ENCODE measurements around the gene EIF2AK3. TPM values are rescaled to one million over a fixed set of nuclear protein-coding genes. Genes with fewer than 3 reads are reported as not detected.

The EIF2AK3 gene
- total and polyA plus RNA-seq, 2 of the 4 experiments (the other 2 are of a cell fraction): 7.9 to 22.8 TPM

- intact Hi-C loops (cut with micrococcal nuclease) (no loop called here), dilution Hi-C loops (cut with HindIII; ENCODE audit: low sequenced_read_pairs, unreplicated experiment) (no loop called here), in situ Hi-C loops (cut with MboI; ENCODE audit: low sequenced_read_pairs) (no loop called here)
- BruUV-seq (replicated peaks): TSS peak; percentile 84
- WGBS, 2 experiments (ENCODE audit: extremely low coverage in 2 of 2, insufficient read length in 1 of 2): no CpG with 5 or more reads among the region's 1 CpG
- TF ChIP-seq RFX5 (IDR thresholded peaks at IDR 0.05; ENCODE audit: low read depth, low read length) (no peak), CTCF (conservative IDR thresholded peaks at IDR 0.05; ENCODE audit: low read depth, low read length) (no peak), BHLHE40 (IDR thresholded peaks at IDR 0.05; ENCODE audit: low read depth, low read length) (no peak), FOS (IDR thresholded peaks at IDR 0.05; ENCODE audit: low read depth, low read length) (no peak), MAFK (IDR thresholded peaks at IDR 0.05; ENCODE audit: low read depth, low read length) (no peak), RAD21 (IDR thresholded peaks at IDR 0.05; ENCODE audit: low read length) (no peak), CEBPB (IDR thresholded peaks at IDR 0.05; ENCODE audit: low read depth, low read length) (no peak), USF2 (IDR thresholded peaks at IDR 0.05; ENCODE audit: low read depth, low read length) (no peak), POLR2A (IDR thresholded peaks at IDR 0.05; ENCODE audit: low read depth, low read length) (no peak), MAZ (IDR thresholded peaks at IDR 0.05; ENCODE audit: borderline replicate concordance, low read depth, low read length) (no peak), SMC3 (IDR thresholded peaks at IDR 0.05; ENCODE audit: low read depth, low read length) (no peak), ELK1 (IDR thresholded peaks at IDR 0.05; ENCODE audit: borderline replicate concordance, low read depth, low read length) (no peak), NFE2L2 (IDR thresholded peaks at IDR 0.05; ENCODE audit: low read depth, low read length) (no peak)
- ATAC-seq (ENCODE audit: low read depth) (no peak), DNase-seq (no peak)
- no peak overlapping the region for H4K8ac ChIP-seq (ENCODE audit: low read depth in 2 of 2, low read length in 2 of 2)
- no peak overlapping the region for H2AFZ ChIP-seq (replicated peaks; ENCODE audit: low read length, poor library complexity)
- H2BK5ac ChIP-seq (ENCODE audit: low read depth, low read length, poor library complexity, severe bottlenecking): no peak overlapping the region
- H3K18ac ChIP-seq (ENCODE audit: low read depth, low read length): no peak overlapping the region
- no peak overlapping the region for H2BK20ac ChIP-seq (ENCODE audit: low read depth, low read length)
- no peaks in the 10 kb centered on the region for H4K20me1 ChIP-seq (ENCODE audit: insufficient read depth, low read length)
- H4K91ac ChIP-seq (ENCODE audit: insufficient read depth, low read depth, low read length): no peak overlapping the region
- H3K56ac ChIP-seq (ENCODE audit: extremely low read depth, insufficient read depth, low read length): no peak overlapping the region
- no peak overlapping the region for H3K4me2 ChIP-seq (ENCODE audit: low read depth, low read length)
- no peak overlapping the region for H3K9ac ChIP-seq (ENCODE audit: low read depth, low read length)
- H3K9me3 ChIP-seq (ENCODE audit: control insufficient read depth, insufficient read depth, low read length): no peaks in the 10 kb centered on the region
- H3K27ac ChIP-seq (ENCODE audit: insufficient read depth, low read length): no peak overlapping the region
- H3K23ac ChIP-seq (ENCODE audit: low read depth, low read length): no peak overlapping the region
- no peak overlapping the region for H2AK9ac ChIP-seq (replicated peaks; ENCODE audit: low read depth, low read length, poor library complexity)
- H3K36me3 ChIP-seq (ENCODE audit: control insufficient read depth, insufficient read depth, low read length): peaks cover 19% of the 10 kb centered on the region
- H3K4me3 ChIP-seq (ENCODE audit: insufficient read depth, low read depth, low read length): no peak overlapping the region
- no peaks in the 10 kb centered on the region for H3K9me1 ChIP-seq (ENCODE audit: insufficient read depth, low read length)
- H2BK15ac ChIP-seq (ENCODE audit: low read depth, low read length): no peak overlapping the region
- H2AK5ac ChIP-seq (ENCODE audit: low read depth, low read length): no peak overlapping the region
- ChIA-PET POLR2A (ENCODE audit: unreplicated experiment) (no interaction called here), CTCF (no interaction called here)
- no peak overlapping the region for H3K14ac ChIP-seq (replicated peaks; ENCODE audit: low read depth, low read length)
- H3K27me3 ChIP-seq (ENCODE audit: control insufficient read depth, insufficient read depth, low read length): no peaks in the 10 kb centered on the region
- H3K79me1 ChIP-seq (ENCODE audit: low read depth in 1 of 2, low read length in 2 of 2): no peaks in the 10 kb centered on the region
- H4K5ac ChIP-seq (ENCODE audit: low read depth, low read length): no peak overlapping the region
- H3K4ac ChIP-seq (ENCODE audit: low read depth, low read length): no peak overlapping the region
- no peak overlapping the region for H2BK120ac ChIP-seq (ENCODE audit: low read depth, low read length)
- no peaks in the 10 kb centered on the region for H3K4me1 ChIP-seq (ENCODE audit: control insufficient read depth, insufficient read depth, low read length)
Observed at GRCh38 chr2:88557290-88557689, 70.0 kb downstream of the EIF2AK3 start.
